Ascending aorta (tissue), 2 donors: ENCODE measurements around the gene MAN1C1. TPM values are rescaled to one million over a fixed set of nuclear protein-coding genes. Genes with fewer than 3 reads are reported as not detected.

Experiments used
- DNase-seq, 2 donors: peaks; one replicate each; pipeline ENCODE4 v3.0.0-alpha.2; 2019; ENCODE audit warnings: low spot score in 2 of 2
- H3K27ac ChIP-seq, 2 donors: fragments of 200-600 bp; sonication (generic); one replicate each; pipeline ENCODE4 v1.5.1; 2016 to 2017; ENCODE audit warnings: mild to moderate bottlenecking in 1 of 2
- H3K27me3 ChIP-seq: fragments of 200-600 bp; sonication (generic); one replicate; pipeline ENCODE4 v1.5.1; 2017
- H3K36me3 ChIP-seq, 2 donors: fragments of 200-600 bp; sonication (generic); one replicate each; pipeline ENCODE4 v1.5.1; 2016
- H3K4me1 ChIP-seq, 2 donors: fragments of 200-600 bp; sonication (generic); one replicate each; pipeline ENCODE4 v1.5.1; 2016 to 2017; ENCODE audit warnings: mild to moderate bottlenecking in 1 of 2
- H3K4me3 ChIP-seq, 2 donors: fragments of 200-600 bp; sonication (generic); one replicate each; pipeline ENCODE4 v1.5.1; 2016 to 2017; ENCODE audit warnings: mild to moderate bottlenecking in 1 of 2
- H3K9me3 ChIP-seq, 2 donors: fragments of 200-600 bp; sonication (generic); one replicate each; pipeline ENCODE4 v1.5.1; 2016
- CTCF ChIP-seq, 3 experiments: fragments of 200-600 bp in 2 of 3; fragments of 450-650 bp in 1 of 3; sonication (generic) in 2 of 3; IDR thresholded peaks; one replicate each; pipeline ENCODE4 v1.5.1; 2016 to 2019; ENCODE audit warnings: antibody characterized with exemption in 3 of 3, mild to moderate bottlenecking in 1 of 3, moderate library complexity in 1 of 3
- intact Hi-C: fragments of 100-400 bp; cut with DNase I; formaldehyde crosslinking; loops from one replicate; pipeline ENCODE4 v1.15.1; 2023
- total RNA-seq: library from RNA; depleted of rRNA; stranded (reverse); fragments of >200 nt; gene quantifications from one replicate; pipeline ENCODE4 v1.1.0, GENCODE V29; 2016

MAN1C1 gene
- total RNA-seq, 1 donor from 2014 or later, result 14.3 TPM

- DNase-seq, result no peak
- intact Hi-C loops, result no loop called here
- Histone ChIP-seq H3K27ac (no peak overlapping the region), H3K27me3 (no peaks in the 10 kb centered on the region), H3K4me1 (peaks cover 3 to 5% of the 10 kb centered on the region in 2 donors), H3K4me3 (no peak overlapping the region), H3K36me3 (peaks cover 0 to 5% of the 10 kb centered on the region in 2 donors), H3K9me3 (no peaks in the 10 kb centered on the region)
- no peak for TF ChIP-seq CTCF (IDR thresholded peaks at IDR 0.05)
Observed at GRCh38 chr1:25769625-25770383, 153.2 kb downstream of the MAN1C1 start.

GRCh38 chr1:25770541-25771220, 154.1 kb downstream of the MAN1C1 start:
- intact Hi-C loops, result no loop called here
- peaks cover 3 to 5% of the 10 kb centered on the region in 2 donors for H3K4me1 ChIP-seq
- H3K36me3 ChIP-seq, result peaks cover 0 to 5% of the 10 kb centered on the region in 2 donors
- DNase-seq, result no peak
- TF ChIP-seq CTCF (IDR thresholded peaks at IDR 0.05), result no peak
- no peaks in the 10 kb centered on the region for H3K27me3 ChIP-seq
- H3K27ac ChIP-seq, result no peak overlapping the region
- no peaks in the 10 kb centered on the region for H3K9me3 ChIP-seq
- no peak overlapping the region for H3K4me3 ChIP-seq

- Histone ChIP-seq H3K4me1 (peaks cover 3 to 4% of the 10 kb centered on the region in 2 donors), H3K9me3 (no peaks in the 10 kb centered on the region), H3K27ac (no peak overlapping the region), H3K36me3 (peaks cover 0 to 5% of the 10 kb centered on the region in 2 donors), H3K27me3 (no peaks in the 10 kb centered on the region), H3K4me3 (no peak overlapping the region)
- DNase-seq, result no peak
- intact Hi-C loops, result no loop called here
- no peak for TF ChIP-seq CTCF (IDR thresholded peaks at IDR 0.05)
Observed at GRCh38 chr1:25771221-25772114, 154.9 kb downstream of the MAN1C1 start.

GRCh38 chr1:25772164-25772563, 155.6 kb downstream of the MAN1C1 start:
- intact Hi-C loops, result no loop called here
- TF ChIP-seq CTCF (IDR thresholded peaks at IDR 0.05), result no peak
- Histone ChIP-seq H3K4me3 (no peak overlapping the region), H3K4me1 (no peaks in the 10 kb centered on the region), H3K9me3 (no peaks in the 10 kb centered on the region), H3K36me3 (peaks cover 0 to 5% of the 10 kb centered on the region in 2 donors), H3K27ac (no peak overlapping the region), H3K27me3 (no peaks in the 10 kb centered on the region)
- DNase-seq, result no peak

- Histone ChIP-seq H3K36me3 (peaks cover 0 to 7% of the 10 kb centered on the region in 2 donors), H3K9me3 (no peaks in the 10 kb centered on the region), H3K4me1 (no peaks in the 10 kb centered on the region), H3K27me3 (no peaks in the 10 kb centered on the region), H3K4me3 (no peak overlapping the region), H3K27ac (no peak overlapping the region)
- intact Hi-C loops, result no loop called here
- no peak for TF ChIP-seq CTCF (IDR thresholded peaks at IDR 0.05)
- DNase-seq, result no peak
Observed at GRCh38 chr1:25772692-25773245, 156.2 kb downstream of the MAN1C1 start.
